ENCODE measurements around the gene MICA. TPM values are rescaled to one million over a fixed set of nuclear protein-coding genes. Genes with fewer than 3 reads are reported as not detected.

Gene MICA
- total RNA-seq, 1 donor from 2014 or later = 51.6 TPM

DNA sequence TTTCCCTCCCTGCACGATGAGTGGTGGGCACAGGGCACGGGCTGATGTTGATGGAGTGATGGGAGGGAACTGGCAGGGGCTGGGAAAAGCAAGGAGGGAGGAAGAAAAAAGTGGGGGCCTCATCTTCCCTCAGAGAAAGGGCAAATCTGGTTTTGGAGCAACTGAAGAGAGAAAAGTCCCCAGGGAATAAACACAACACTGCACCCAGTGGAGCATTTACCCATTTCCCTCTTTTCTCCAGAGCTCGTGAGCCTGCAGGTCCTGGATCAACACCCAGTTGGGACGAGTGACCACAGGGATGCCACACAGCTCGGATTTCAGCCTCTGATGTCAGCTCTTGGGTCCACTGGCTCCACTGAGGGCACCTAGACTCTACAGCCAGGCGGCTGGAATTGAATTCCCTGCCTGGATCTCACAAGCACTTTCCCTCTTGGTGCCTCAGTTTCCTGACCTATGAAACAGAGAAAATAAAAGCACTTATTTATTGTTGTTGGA, 11.4 kb downstream of the MICA start:
- TF ChIP-seq, protein P1, sequence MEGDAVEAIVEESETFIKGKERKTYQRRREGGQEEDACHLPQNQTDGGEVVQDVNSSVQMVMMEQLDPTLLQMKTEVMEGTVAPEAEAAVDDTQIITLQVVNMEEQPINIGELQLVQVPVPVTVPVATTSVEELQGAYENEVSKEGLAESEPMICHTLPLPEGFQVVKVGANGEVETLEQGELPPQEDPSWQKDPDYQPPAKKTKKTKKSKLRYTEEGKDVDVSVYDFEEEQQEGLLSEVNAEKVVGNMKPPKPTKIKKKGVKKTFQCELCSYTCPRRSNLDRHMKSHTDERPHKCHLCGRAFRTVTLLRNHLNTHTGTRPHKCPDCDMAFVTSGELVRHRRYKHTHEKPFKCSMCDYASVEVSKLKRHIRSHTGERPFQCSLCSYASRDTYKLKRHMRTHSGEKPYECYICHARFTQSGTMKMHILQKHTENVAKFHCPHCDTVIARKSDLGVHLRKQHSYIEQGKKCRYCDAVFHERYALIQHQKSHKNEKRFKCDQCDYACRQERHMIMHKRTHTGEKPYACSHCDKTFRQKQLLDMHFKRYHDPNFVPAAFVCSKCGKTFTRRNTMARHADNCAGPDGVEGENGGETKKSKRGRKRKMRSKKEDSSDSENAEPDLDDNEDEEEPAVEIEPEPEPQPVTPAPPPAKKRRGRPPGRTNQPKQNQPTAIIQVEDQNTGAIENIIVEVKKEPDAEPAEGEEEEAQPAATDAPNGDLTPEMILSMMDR (IDR thresholded peaks at IDR 0.05; ENCODE audit: insufficient read depth, low read length, severe bottlenecking) = no peak
- Histone ChIP-seq H3K27me3 (ENCODE audit: control insufficient read depth, insufficient read depth, low read length) (no peaks in the 10 kb centered on the region), H3K36me3 (ENCODE audit: control insufficient read depth, insufficient read depth, low read length) (peaks cover 28% of the 10 kb centered on the region), H3K4me3 (ENCODE audit: low read depth, low read length) (no peak overlapping the region)
- FAIRE-seq (no peak), DNase-seq (ENCODE audit: low read depth) (no peak)

DNA sequence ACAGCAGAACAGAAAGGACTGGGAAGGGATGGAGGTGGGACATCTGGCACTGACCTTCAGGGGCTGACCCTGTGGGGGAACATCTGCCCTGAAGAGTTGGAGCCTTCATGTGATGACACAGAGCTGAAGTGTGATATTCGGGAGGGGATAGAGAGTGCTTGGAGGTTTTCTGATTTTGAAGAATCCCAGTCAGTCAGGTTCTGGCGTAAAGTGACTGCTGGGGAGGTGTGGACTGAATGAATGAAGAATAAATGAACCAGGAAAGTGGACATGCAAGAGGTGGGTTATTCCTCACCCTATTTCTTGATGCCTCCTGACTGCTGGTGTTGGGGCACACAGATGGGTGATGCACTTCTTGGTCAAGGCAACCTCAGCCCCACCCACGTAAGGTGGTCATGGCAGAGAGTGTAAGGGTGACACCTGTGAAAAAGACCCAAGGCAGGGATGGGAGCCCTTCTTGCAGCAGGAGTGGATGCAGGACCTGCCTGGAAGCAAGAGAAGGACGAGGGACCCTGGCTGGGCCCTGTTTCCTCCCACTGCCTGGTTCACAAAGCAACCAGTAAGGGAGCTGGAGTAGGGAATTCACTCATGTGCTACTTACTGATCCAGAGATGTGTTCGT, 13.1 kb downstream of the MICA start:
- no peaks in the 10 kb centered on the region for H3K27me3 ChIP-seq (ENCODE audit: control insufficient read depth, insufficient read depth, low read length)
- FAIRE-seq (no peak), DNase-seq (ENCODE audit: low read depth) (no peak)
- TF ChIP-seq, protein P1 (IDR thresholded peaks at IDR 0.05; ENCODE audit: insufficient read depth, low read length, severe bottlenecking) = no peak
- H3K4me3 ChIP-seq (ENCODE audit: low read depth, low read length) = no peak overlapping the region
- peaks cover 22% of the 10 kb centered on the region for H3K36me3 ChIP-seq (ENCODE audit: control insufficient read depth, insufficient read depth, low read length)

DNA sequence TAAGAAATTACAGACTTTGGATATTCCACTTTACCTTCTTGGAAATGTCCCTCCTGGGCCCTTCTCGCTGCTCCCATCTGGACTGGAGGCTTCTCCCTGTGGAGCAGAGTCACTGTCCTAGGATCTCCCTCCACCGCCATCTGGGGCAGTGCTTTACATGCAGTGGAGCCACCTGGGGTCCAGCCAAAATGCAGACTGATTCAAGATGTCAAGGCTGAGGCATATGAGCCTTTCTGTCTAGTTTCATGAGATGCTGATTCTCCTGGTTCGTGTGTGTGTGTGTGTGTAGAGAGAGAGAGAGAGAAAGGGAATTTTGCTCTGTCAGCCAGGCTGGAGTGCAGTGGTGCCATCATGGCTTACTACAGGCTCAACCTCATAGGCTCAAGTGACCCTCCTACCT, 14.9 kb downstream of the MICA start:
- Histone ChIP-seq H3K36me3 (ENCODE audit: control insufficient read depth, insufficient read depth, low read length) (peaks cover 8% of the 10 kb centered on the region), H3K27me3 (ENCODE audit: control insufficient read depth, insufficient read depth, low read length) (no peaks in the 10 kb centered on the region), H3K4me3 (ENCODE audit: low read depth, low read length) (no peak overlapping the region)
- FAIRE-seq (no peak), DNase-seq (ENCODE audit: low read depth) (no peak)
- TF ChIP-seq, protein P1 (IDR thresholded peaks at IDR 0.05; ENCODE audit: insufficient read depth, low read length, severe bottlenecking) = no peak

- FAIRE-seq (no peak), DNase-seq (ENCODE audit: low read depth) (peak; percentile 22)
- no peaks in the 10 kb centered on the region for H3K36me3 ChIP-seq (ENCODE audit: control insufficient read depth, insufficient read depth, low read length)
- TF ChIP-seq, protein P1 (IDR thresholded peaks at IDR 0.05; ENCODE audit: insufficient read depth, low read length, severe bottlenecking) = no peak
- no peak overlapping the region for H3K4me3 ChIP-seq (ENCODE audit: low read depth, low read length)
- H3K27me3 ChIP-seq (ENCODE audit: control insufficient read depth, insufficient read depth, low read length) = no peaks in the 10 kb centered on the region
Measured at GRCh38 chr6:31419842-31420241, 16.4 kb downstream of the MICA start.

GRCh38 chr6:31420546-31420945, 17.2 kb downstream of the MICA start:
- FAIRE-seq (no peak), DNase-seq (ENCODE audit: low read depth) (no peak)
- H3K4me3 ChIP-seq (ENCODE audit: low read depth, low read length) = no peak overlapping the region
- no peaks in the 10 kb centered on the region for H3K36me3 ChIP-seq (ENCODE audit: control insufficient read depth, insufficient read depth, low read length)
- H3K27me3 ChIP-seq (ENCODE audit: control insufficient read depth, insufficient read depth, low read length) = no peaks in the 10 kb centered on the region
- TF ChIP-seq, protein P1 (IDR thresholded peaks at IDR 0.05; ENCODE audit: insufficient read depth, low read length, severe bottlenecking) = no peak

- DNase-seq (ENCODE audit: low read depth) (no peak), FAIRE-seq (no peak)
- Histone ChIP-seq H3K4me3 (ENCODE audit: low read depth, low read length) (no peak overlapping the region), H3K36me3 (ENCODE audit: control insufficient read depth, insufficient read depth, low read length) (no peaks in the 10 kb centered on the region), H3K27me3 (ENCODE audit: control insufficient read depth, insufficient read depth, low read length) (no peaks in the 10 kb centered on the region)
- TF ChIP-seq, protein P1 (IDR thresholded peaks at IDR 0.05; ENCODE audit: insufficient read depth, low read length, severe bottlenecking) = no peak
Measured at GRCh38 chr6:31422587-31422986, 19.2 kb downstream of the MICA start.

Data from bronchial epithelial cell (primary cell).